ENCODE results near the gene CACNA1C. TPM values are rescaled to one million over a fixed set of nuclear protein-coding genes. Genes with fewer than 3 reads are reported as not detected.

Gene CACNA1C
- total RNA-seq, 1 experiment from 2014 or later = 0.35 TPM

DNA sequence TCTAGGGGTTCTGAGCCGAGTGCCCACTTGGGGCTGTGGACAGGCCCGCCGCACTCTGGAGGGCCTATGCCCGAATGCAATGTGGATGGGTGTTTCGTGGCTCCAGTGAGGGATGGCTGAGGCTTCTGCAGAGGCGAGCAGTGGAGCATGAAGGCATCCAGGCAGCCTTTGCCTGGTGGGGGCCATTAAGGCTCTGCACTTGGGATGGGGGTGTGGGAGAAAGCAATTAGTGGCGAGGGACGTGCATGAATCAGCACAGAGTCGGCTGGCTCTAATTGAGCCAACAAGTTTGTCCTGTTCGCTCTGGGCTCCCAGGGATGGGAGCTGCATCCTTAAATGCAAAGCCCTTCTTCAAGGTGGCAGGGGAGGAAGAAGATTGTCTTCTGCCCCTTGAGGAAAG lies 395.1 kb downstream of the CACNA1C start:
- Histone ChIP-seq H3K36me3 (replicated peaks; ENCODE audit: control insufficient read depth, insufficient read depth, low read length) (no peaks in the 10 kb centered on the region), H3K27me3 (ENCODE audit: control insufficient read depth, insufficient read depth, low read length) (no peaks in the 10 kb centered on the region), H3K4me3 (ENCODE audit: insufficient read depth, low read depth, low read length) (no peak overlapping the region)
- DNase-seq = no peak

DNA sequence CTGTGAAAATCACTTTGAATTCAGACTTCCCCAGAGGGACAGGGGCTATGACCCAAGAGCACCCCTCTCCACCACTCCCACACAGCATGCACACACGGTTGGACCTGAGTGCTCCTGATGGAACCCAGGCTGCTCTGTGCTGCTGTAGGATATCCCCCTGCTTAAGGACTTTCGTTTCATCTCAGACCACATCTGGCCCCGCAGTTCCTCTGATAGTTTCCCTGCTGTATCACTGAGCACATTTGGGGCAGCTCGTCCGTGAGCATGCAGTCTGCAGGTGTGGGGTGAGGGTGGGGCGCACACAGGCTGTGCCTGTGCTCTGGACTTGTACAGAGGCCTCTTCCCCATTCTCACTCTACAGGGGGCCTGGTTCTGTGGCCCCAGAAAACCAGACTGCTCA lies 396.8 kb downstream of the CACNA1C start:
- no peak for DNase-seq
- Histone ChIP-seq H3K36me3 (replicated peaks; ENCODE audit: control insufficient read depth, insufficient read depth, low read length) (no peaks in the 10 kb centered on the region), H3K27me3 (ENCODE audit: control insufficient read depth, insufficient read depth, low read length) (no peaks in the 10 kb centered on the region), H3K4me3 (ENCODE audit: insufficient read depth, low read depth, low read length) (no peak overlapping the region)

DNA sequence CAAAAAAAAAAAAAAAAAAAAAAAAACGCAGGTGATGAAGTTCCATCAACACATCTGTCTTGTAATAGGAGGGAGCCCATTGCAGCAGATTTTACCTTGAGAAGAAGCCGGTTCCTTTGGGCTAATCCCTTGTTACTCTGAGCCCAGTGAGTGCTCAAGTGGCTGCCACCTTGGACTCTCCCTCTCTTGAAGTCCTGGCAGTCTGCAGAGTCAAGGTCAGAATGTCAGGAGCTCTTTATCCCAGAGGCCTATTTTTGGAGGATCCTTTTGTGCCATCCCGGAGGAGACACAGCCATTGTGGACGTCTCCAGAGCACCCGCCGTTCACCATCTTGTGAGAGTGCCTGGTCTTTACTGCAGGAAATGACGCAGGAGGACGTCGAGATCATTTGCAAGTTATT lies 397.8 kb downstream of the CACNA1C start:
- Histone ChIP-seq H3K36me3 (replicated peaks; ENCODE audit: control insufficient read depth, insufficient read depth, low read length) (no peaks in the 10 kb centered on the region), H3K4me3 (ENCODE audit: insufficient read depth, low read depth, low read length) (no peak overlapping the region), H3K27me3 (ENCODE audit: control insufficient read depth, insufficient read depth, low read length) (no peaks in the 10 kb centered on the region)
- DNase-seq = no peak

DNA sequence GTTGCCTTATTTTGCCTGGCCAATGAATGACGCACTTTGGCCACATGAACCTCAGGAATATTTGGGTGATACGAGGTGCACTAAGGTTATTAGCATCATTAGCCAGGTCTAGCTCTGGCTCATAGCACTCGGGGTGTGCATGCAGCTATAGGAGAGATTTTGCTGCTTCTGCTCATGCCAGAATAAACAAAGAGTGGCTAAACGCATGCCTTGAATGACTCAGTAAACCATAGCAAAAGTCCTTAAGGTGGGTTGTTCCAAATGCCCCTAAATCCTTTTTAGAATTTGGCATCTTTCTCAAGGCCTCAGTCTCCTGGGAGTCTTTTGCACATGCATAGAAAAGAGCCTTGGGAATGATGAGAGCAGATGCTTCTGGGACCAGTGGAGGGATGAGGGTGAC lies 398.2 kb downstream of the CACNA1C start:
- no peak for DNase-seq
- Histone ChIP-seq H3K4me3 (ENCODE audit: insufficient read depth, low read depth, low read length) (no peak overlapping the region), H3K36me3 (replicated peaks; ENCODE audit: control insufficient read depth, insufficient read depth, low read length) (no peaks in the 10 kb centered on the region), H3K27me3 (ENCODE audit: control insufficient read depth, insufficient read depth, low read length) (no peaks in the 10 kb centered on the region)

DNA sequence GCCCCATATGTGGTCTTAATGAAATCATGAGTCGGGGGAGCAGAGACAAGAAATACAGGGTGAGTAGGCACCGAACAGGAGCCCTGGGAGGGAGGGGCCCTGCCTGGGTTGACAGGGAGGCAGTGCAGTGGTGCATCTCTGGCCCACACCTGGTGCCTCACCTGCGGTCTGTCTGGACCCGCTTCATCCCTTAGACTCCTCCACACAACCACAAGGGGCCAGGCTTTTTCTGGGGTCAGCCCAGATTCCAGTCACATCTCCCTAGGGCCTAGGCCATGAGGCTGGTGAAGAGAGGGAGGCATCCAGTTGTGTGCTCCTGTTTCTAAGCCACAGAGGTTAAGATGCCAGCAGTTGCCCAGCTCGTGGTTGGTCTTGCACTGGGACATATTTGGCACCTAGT lies 398.7 kb downstream of the CACNA1C start:
- Histone ChIP-seq H3K4me3 (ENCODE audit: insufficient read depth, low read depth, low read length) (no peak overlapping the region), H3K27me3 (ENCODE audit: control insufficient read depth, insufficient read depth, low read length) (no peaks in the 10 kb centered on the region), H3K36me3 (replicated peaks; ENCODE audit: control insufficient read depth, insufficient read depth, low read length) (no peaks in the 10 kb centered on the region)
- no peak for DNase-seq

DNA sequence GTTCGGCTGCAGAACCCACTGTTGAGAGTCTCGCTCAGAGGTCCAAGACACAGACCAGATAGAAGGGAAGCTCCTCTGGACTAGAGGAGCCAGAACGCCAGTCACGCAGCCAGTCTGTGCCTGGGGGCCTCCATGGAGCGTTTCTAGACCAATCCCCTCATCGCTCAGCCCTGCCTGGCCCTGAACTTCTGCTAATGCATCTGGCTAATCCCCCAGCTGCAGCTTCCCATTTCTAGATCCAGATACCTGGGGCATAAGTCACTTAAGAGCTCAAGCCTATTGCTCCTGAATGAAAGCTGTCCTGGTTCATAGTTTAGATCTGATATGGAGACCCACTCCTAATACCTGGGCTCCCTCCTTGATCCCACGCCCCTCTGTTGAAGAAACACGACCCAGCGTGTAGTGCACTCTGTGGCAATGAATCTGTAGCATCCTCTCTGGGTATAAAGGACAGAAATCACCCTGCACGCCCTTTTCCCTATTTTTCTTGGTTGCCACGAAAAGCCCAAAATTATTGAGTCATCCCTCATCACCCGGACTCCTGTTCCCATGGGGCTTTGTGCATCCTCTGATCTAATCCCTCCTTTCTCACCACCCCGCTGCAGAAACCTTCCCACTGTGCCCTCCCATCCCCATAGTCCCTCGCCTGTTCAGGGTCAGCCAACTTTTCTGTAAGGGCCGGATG lies 400.4 kb downstream of the CACNA1C start:
- Histone ChIP-seq H3K27me3 (ENCODE audit: control insufficient read depth, insufficient read depth, low read length) (no peaks in the 10 kb centered on the region), H3K36me3 (replicated peaks; ENCODE audit: control insufficient read depth, insufficient read depth, low read length) (no peaks in the 10 kb centered on the region), H3K4me3 (ENCODE audit: insufficient read depth, low read depth, low read length) (no peak overlapping the region)
- DNase-seq = no peak

DNA sequence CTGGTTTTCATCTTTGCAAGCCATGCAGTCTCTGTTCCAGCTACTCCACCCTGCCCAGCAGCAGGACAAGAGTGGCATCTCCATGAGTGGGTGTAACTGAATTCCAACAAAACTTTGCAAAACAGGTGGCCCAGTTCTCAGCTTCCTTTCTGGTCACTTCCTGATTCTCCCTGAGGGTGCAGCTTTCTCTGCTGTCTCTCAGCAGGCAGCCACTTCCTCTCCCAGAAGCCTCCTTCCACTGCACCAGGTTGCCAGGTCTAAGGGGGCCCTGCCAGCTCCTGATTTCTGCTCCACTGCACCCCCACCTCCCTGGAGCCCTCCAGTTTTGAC lies 400.9 kb downstream of the CACNA1C start:
- Histone ChIP-seq H3K36me3 (replicated peaks; ENCODE audit: control insufficient read depth, insufficient read depth, low read length) (no peaks in the 10 kb centered on the region), H3K4me3 (ENCODE audit: insufficient read depth, low read depth, low read length) (no peak overlapping the region), H3K27me3 (ENCODE audit: control insufficient read depth, insufficient read depth, low read length) (no peaks in the 10 kb centered on the region)
- DNase-seq = no peak

DNA sequence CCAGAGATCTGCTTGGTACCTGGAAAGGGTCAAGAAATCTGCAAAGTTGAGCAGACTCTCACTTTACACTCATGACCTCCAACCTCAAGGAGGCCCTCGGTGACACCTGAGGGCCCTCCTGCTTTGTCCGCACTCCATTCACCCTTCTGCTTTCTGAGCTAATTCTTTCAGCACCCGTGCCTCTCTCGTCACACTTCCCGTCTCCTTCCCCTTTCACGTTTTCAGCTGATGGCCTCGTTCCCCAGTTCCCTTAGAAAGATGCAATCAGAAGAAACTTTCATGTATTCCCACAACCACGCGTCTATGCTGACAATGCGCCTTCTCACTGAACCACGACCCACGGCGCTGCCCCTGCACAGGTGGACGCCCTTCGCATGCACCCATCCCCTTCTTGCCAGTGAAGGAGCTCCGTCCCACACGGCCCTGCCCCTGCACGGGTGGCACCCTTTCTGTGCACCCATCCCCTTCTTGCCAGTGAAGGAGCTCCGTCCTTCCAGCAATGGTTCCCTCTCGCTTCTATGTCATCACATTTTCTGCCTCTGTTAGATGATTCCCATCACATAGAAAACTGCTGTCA lies 401.9 kb downstream of the CACNA1C start:
- Histone ChIP-seq H3K36me3 (replicated peaks; ENCODE audit: control insufficient read depth, insufficient read depth, low read length) (no peaks in the 10 kb centered on the region), H3K4me3 (ENCODE audit: insufficient read depth, low read depth, low read length) (no peak overlapping the region), H3K27me3 (ENCODE audit: control insufficient read depth, insufficient read depth, low read length) (no peaks in the 10 kb centered on the region)
- no peak for DNase-seq

DNA sequence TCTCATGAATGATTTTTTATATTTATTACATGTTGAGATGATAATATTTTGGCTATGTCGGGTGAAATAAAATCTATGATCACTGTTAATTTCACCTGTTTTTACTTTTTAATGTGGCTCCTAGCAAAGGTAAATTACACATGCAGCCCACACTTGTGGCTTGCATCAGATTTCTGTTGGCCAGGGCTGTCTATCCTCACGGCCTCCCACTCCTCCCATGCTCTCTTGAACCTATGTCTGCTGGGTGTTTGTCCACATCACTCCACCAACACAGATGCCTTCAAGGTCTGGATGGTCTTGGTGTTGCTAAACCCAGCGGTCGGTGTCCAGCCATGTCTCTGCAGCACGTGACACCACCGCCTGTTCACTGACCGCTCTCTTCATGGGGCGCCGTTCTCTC lies 402.6 kb downstream of the CACNA1C start:
- no peak overlapping the region for H3K4me3 ChIP-seq (ENCODE audit: insufficient read depth, low read depth, low read length)
- no peak for DNase-seq
- no peaks in the 10 kb centered on the region for H3K27me3 ChIP-seq (ENCODE audit: control insufficient read depth, insufficient read depth, low read length)
- H3K36me3 ChIP-seq (replicated peaks; ENCODE audit: control insufficient read depth, insufficient read depth, low read length) = no peaks in the 10 kb centered on the region

DNA sequence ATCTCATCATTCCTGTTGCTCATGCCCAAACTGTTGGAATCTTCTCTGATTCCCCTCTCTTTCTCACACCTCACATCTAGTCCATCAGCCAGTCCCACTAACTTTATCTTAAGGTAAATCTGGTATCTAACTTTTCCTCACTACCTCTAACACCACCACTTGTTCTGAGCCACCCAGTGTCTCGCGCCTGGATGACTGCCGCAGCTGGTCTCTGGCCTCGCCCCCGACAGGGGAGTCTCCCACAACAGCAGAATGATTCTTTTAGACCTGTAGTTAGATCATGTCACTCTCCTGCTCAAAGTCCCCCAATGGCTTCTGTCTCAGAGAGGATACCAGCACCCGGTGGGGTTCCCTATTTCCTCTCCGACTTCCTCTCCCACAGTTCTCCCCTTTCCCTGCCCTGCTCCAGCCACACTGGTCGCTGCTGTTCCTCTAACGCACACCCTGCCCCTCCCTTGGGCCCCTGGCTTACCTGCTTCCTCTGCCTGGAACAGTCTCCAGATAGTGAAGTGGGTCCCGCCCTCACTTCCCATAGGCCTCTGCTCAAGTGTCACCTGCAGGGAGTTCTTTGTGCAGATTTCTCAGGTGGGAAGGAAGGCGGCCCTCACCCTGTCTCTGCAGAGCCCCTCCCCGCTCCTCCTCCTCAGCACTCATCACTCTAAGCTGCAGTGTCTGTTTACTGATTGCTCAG lies 403.5 kb downstream of the CACNA1C start:
- H3K36me3 ChIP-seq (replicated peaks; ENCODE audit: control insufficient read depth, insufficient read depth, low read length) = no peaks in the 10 kb centered on the region
- no peak for DNase-seq
- H3K27me3 ChIP-seq (ENCODE audit: control insufficient read depth, insufficient read depth, low read length) = no peaks in the 10 kb centered on the region
- H3K4me3 ChIP-seq (ENCODE audit: insufficient read depth, low read depth, low read length) = no peak overlapping the region

DNA sequence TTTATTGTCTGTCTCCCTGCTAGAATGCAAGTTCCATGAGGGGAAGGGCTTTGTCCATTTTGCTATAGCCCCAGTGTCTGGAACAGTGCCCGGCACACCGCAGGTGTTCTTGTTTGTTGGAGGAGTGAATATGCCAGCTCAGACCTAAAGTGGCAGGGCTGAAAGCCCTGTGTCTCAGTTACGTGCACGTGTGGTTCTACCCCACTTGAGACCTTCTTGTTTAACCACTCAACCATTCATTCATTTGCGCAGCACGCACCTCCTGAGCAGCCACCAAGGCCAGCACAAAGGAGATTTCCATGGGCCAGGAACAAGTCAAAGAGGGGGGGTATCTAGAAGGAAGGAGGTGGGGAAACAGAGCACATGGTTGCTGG lies 404.0 kb downstream of the CACNA1C start:
- Histone ChIP-seq H3K4me3 (ENCODE audit: insufficient read depth, low read depth, low read length) (no peak overlapping the region), H3K36me3 (replicated peaks; ENCODE audit: control insufficient read depth, insufficient read depth, low read length) (no peaks in the 10 kb centered on the region), H3K27me3 (ENCODE audit: control insufficient read depth, insufficient read depth, low read length) (no peaks in the 10 kb centered on the region)
- DNase-seq = no peak

DNA sequence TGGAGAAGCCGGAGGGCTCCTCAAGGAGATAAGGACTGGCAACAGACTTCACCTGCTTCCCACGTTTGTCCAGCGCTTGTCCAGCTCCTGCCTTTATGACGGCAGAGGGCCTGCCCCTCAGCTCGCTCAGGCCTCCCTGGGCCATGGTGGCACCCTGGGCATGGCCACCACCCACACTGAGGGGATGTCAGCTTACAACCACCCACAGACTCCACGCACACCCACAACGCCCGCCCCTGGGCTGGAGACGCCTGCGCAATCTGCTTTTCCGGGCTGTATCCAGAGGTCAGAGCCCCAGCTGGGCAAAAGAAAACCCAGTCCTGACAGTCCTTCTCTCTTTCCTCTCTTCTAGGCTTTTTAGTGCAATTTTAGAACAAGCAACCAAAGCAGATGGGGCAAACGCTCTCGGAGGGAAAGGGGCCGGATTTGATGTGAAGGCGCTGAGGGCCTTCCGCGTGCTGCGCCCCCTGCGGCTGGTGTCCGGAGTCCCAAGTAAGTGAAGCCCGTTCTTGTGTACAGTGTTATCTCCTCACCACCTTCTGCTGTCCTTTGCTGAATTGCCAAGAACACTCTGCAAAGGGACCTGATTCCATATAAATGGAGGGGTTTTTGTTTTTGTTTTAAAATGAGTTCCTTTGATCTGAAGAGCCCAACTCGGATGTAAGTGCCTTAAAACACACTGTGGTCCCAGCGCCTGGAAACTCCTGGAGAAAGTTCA lies 404.6 kb downstream of the CACNA1C start:
- no peaks in the 10 kb centered on the region for H3K27me3 ChIP-seq (ENCODE audit: control insufficient read depth, insufficient read depth, low read length)
- no peak overlapping the region for H3K4me3 ChIP-seq (ENCODE audit: insufficient read depth, low read depth, low read length)
- H3K36me3 ChIP-seq (replicated peaks; ENCODE audit: control insufficient read depth, insufficient read depth, low read length) = no peaks in the 10 kb centered on the region
- DNase-seq = peak; percentile 72

DNA sequence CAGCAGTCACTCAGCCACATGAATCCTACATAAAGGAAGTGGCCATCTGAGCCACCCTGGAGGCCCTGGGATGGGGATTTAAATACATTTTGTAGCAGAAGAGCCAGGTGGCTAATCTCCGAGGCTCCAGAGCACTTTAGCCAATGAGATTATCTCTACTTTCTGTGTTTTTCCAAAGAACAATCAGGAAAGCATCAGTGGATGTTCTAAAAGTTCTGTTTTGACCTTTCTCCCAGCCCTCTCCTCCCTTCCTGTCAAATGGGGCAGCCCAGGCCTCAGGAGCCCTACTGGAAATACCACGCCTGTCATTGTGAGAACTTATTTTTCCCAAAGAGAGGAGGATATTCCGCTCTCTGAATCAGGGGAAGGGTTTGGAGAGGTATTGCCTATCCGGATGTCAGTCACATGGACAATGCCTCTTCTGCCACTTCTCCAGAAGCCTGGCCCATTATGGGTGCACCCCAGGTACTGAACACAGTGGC lies 405.2 kb downstream of the CACNA1C start:
- H3K36me3 ChIP-seq (replicated peaks; ENCODE audit: control insufficient read depth, insufficient read depth, low read length) = no peaks in the 10 kb centered on the region
- no peaks in the 10 kb centered on the region for H3K27me3 ChIP-seq (ENCODE audit: control insufficient read depth, insufficient read depth, low read length)
- no peak overlapping the region for H3K4me3 ChIP-seq (ENCODE audit: insufficient read depth, low read depth, low read length)
- no peak for DNase-seq

DNA sequence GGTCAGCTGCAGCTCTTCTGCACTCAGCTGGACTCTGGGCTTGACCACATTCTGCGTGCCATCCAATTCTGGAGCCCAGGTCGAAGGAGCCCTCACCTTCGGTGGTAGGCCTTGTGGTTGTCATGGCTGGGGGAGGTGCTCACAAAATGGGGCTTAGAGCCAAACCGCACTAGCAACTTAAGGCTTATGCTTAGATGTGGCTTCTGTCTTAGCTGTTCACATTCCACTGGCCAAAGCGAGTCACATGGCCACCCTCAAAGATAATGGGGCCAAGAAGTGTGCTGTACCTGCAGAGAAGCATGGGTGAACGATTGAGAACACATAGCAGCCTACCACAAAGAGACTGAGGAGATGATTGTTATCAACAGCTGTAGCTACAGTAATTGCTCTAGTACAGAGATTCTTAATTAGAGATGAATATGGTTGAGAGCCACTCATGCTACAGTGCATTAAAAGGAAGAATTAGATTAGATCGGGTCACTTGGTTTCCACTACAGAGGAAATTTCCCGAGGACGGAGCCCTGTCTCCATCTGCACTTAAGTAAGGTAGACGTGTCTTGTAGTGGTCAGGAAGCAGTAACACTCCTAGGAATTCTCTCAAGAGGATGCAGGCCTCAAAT lies 407.4 kb downstream of the CACNA1C start:
- H3K4me3 ChIP-seq (ENCODE audit: insufficient read depth, low read depth, low read length) = no peak overlapping the region
- no peak for DNase-seq
- H3K36me3 ChIP-seq (replicated peaks; ENCODE audit: control insufficient read depth, insufficient read depth, low read length) = no peaks in the 10 kb centered on the region
- no peaks in the 10 kb centered on the region for H3K27me3 ChIP-seq (ENCODE audit: control insufficient read depth, insufficient read depth, low read length)

Measured in H7 (cell line).